GM12891 (cell line): ENCODE measurements around the gene SPNS2.

Experiments
- DNase-seq: peaks from one replicate; pipeline ENCODE4 v3.0.0; 2011; ENCODE audit warnings: low spot score; ENCODE audit not compliant: insufficient read length
- FAIRE-seq: peaks from 2 replicates; lab custom pipeline; 2011; peaks lifted over from hg19 to GRCh38; lab: Jason Lieb, UNC
- PAX5 ChIP-seq: IDR thresholded peaks from 2 replicates; pipeline ENCODE4 v1.6.1; 2011; ENCODE audit warnings: low read length, moderate library complexity, mild to moderate bottlenecking; ENCODE audit not compliant: insufficient read depth, severe bottlenecking
- POLR2A ChIP-seq: IDR thresholded peaks from 2 replicates; pipeline ENCODE4 v1.6.1; 2011; ENCODE audit warnings: low read depth, low read length, control low read depth
- POLR2AphosphoS5 ChIP-seq: IDR thresholded peaks from 2 replicates; pipeline ENCODE4 v1.6.1; 2011; ENCODE audit warnings: low read depth, low read length, control low read depth
- POU2F2 ChIP-seq: IDR thresholded peaks from 2 replicates; pipeline ENCODE4 v1.6.1; 2011; ENCODE audit warnings: low read depth, mild to moderate bottlenecking, control low read depth, low read length, moderate library complexity
- SPI1 ChIP-seq: IDR thresholded peaks from 2 replicates; pipeline ENCODE4 v1.6.1; 2011; ENCODE audit warnings: low read depth, low read length, control low read depth
- TAF1 ChIP-seq: IDR thresholded peaks from 2 replicates; pipeline ENCODE4 v1.6.1; 2011; ENCODE audit warnings: low read depth, low read length, control low read depth

SPNS2 gene

DNA sequence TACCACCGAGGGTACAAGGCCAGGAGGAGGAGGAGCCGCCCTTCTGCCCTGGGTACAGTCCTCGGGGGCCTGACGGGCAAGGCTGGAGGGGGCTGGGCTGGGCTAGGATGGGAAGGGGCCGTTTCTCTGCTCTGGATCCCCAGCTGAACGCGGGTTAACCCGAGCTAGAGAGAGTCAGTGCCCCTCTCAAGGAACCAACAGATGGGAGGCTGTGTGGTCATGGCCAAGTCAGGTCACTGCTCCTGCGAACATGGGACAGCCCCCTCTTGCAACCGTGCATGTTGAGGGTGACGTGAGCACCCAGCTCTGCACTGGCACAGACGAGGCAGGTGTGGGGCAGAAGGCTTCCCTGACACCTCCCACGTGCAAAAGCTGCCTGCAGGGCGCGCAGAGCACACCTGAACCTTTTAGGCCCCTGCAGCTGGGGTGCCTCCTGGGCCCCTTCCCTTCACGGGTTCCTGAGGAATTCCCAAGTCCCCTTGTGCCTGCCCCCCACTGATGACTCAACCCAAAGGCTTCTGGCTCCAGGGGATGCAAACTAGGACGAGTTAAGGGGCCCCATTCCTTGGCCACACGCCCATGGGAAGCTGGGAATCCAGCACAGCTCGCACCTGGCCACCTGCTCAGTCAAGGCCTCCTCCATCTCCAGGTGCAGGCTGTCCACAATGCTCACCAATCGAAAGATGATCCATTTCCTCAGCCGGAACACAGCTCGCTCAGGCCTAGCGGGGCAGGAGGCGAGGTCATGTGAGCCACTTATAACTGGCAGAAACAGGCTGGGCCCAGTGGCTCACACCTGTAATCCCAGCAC, 50.2 kb downstream of the SPNS2 start:
- FAIRE-seq (no peak), DNase-seq (no peak)
- TF ChIP-seq POU2F2 (no peak), TAF1 (no peak), SPI1 (no peak), POLR2AphosphoS5 (no peak), POLR2A (no peak), PAX5 (no peak)

DNA sequence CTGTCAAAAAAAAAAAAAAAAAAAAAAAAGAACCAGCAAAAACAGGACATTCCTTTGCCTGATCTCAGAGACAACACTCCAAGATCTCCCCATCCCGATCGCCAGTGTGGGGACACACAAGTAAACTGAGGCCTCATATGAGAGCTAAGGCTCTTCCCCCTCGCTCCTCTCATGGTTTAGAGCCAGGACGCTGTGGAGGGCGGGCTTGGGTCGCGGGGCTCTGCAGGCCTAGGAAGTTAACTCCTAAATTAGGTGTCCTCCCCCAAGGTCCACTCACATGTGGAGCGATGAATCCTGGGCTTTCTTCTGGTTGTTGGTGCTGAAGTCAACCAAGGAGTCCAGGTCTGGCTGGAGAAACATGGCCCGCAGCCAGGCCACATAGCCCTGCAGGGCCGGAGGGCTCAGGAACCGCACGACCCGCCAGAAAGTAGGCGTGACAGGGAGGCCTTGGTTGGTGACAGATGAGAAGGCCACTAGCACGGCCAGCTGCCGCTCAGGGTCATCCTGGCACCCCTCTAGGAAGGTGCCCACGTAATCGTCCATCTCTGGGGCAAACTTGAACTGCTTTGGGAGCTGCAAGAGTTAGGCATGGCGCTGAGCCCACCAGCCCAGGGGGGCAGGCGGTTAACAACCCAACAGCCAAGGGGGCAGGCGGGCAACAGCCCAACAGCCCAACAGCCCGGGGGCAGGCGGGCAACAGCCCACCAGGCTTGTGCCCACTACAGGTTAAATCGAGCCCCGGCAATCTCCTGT, 51.3 kb downstream of the SPNS2 start:
- no peak for FAIRE-seq
- DNase-seq, result no peak
- TF ChIP-seq POLR2AphosphoS5 (no peak), PAX5 (no peak), POU2F2 (no peak), TAF1 (no peak)

DNA sequence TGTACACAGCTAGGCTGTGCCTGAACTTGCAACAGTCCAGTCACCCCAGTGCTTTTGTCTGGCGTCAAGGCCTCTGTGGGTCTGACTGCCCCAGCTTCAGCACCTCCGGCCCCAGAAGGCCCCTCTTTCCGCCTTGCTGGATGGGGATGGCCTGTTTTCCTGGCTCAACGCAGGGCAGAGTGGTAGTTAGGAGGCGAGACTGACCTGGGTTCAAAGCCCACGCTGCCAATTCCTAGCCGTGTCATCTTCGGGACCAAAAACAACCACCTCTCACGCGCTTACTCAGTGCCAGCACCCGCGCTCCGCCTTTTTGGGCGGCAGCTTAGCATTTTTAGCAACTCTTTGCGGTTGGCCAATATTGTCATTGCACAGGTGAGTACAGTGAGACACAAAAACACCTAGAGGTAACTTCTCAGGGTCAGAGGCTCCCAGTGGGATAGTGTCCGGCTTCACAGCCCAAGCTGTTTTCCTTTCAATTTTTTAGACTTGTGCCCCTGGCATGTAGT, 51.9 kb downstream of the SPNS2 start:
- no peak for FAIRE-seq
- DNase-seq, result no peak
- no peak for TF ChIP-seq SPI1
- no peak for TF ChIP-seq POLR2AphosphoS5
- no peak for TF ChIP-seq POLR2A
- no peak for TF ChIP-seq POU2F2
- no peak for TF ChIP-seq PAX5

DNA sequence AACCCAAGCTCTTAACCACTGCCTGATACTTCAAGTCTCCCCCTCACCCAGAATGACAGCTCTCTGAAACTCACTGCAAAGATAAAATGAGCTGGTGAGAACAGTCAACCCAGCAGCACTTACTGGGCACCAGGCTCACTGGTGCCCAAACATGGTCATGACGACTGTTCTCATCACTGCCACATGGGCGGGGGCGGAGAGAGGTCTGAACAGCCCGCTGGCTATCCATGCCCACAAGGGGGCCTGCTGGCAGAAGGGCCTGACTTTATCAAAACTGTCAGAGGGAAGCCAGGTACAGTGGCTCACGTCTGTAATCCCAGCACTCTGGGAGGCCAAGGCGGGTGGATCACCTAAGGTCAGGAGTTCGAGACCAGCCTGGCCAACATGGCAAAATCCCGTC, 52.5 kb downstream of the SPNS2 start:
- TF ChIP-seq POU2F2, result no peak
- TF ChIP-seq TAF1, result no peak
- TF ChIP-seq PAX5, result no peak
- TF ChIP-seq POLR2AphosphoS5, result no peak
- no peak for TF ChIP-seq SPI1
- TF ChIP-seq POLR2A, result no peak
- DNase-seq, result no peak
- no peak for FAIRE-seq

DNA sequence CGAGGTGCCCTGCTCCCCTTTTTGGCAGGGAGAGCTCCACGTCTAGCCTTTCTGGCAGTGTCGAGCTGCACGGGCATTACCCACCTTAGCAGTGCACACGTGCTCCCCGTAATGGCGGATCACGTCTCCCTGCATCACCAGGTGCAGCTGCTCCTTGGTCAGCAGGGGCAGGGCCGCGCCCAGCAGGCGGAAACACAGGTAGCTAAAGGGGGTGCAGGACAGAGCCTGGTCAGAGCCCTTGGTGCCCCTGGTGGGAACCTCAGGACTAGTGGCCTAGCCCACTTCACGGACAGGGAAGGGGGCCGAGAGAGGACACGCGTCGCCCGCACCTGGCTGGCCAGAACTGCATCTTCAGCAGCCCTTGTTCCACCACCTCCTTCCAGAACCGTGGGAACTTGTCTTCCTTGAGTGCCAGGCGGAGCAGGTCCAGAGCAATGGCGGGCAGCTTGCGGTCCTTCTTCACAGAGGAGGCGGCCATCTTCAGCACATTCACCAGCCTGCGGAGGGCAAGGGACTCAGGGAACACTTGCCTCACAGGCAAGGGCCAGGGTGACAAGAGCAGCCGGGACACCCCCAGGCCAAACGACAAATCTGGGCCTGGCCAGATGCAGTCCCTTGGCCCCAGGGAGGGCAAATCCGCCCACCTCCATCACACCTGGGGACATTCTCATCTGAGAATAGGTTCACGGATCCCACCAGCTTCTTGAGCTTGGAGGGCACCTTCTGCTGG, 53.3 kb downstream of the SPNS2 start:
- FAIRE-seq, result no peak
- TF ChIP-seq POLR2A (no peak), SPI1 (no peak), POLR2AphosphoS5 (no peak), PAX5 (no peak), TAF1 (no peak), POU2F2 (no peak)
- no peak for DNase-seq

DNA sequence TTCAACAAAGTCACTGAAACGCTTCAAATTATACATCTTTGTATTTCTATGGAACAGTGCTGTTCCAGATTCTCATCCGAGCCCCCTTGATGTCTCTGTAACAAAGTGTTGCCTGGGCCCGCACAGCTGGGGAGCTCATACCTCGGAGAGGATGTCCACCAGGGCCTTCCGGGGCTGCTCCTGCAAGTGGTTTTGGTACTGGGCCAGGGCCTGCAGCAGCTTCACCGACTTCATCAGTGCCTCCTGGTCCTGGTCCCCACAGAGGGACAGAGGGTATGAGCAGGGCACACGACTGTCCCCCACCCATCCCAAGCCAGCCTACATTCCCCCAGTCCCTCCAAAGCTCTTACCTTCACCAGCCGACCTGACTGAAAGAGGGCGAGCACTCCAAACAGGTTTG, 55.0 kb downstream of the SPNS2 start:
- no peak for DNase-seq
- TF ChIP-seq POU2F2 (no peak), POLR2AphosphoS5 (no peak), SPI1 (no peak), TAF1 (no peak), POLR2A (no peak), PAX5 (no peak)
- FAIRE-seq, result no peak

DNA sequence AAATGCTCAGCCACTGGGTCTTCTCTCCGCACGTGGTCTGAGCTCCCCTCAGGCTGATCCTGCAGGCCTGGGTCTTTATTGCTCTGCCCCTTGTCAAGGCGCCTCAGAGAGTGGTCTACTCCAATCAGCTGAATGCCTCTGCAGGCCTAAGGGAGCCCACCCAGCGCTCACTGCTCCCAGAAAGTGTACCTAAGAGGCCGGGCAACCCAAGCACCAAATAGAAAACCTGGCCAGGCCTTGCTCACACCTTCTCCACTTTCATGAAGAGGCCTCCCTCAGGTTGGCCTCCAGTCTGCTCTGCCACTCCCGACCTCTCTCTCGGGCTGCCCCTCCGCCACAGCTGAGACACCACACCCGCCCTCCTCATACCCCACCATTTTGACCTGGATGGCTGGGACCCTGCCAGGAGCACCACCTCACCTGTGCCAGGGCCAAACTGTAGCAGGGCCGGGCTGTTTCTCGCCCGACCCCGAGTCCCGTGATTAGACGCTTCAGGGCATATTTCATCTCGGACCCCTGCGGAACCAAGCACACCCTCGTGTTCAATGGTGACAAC, 55.8 kb downstream of the SPNS2 start:
- TF ChIP-seq POLR2AphosphoS5, result no peak
- TF ChIP-seq POU2F2, result no peak
- no peak for TF ChIP-seq PAX5
- no peak for DNase-seq
- no peak for FAIRE-seq

DNA sequence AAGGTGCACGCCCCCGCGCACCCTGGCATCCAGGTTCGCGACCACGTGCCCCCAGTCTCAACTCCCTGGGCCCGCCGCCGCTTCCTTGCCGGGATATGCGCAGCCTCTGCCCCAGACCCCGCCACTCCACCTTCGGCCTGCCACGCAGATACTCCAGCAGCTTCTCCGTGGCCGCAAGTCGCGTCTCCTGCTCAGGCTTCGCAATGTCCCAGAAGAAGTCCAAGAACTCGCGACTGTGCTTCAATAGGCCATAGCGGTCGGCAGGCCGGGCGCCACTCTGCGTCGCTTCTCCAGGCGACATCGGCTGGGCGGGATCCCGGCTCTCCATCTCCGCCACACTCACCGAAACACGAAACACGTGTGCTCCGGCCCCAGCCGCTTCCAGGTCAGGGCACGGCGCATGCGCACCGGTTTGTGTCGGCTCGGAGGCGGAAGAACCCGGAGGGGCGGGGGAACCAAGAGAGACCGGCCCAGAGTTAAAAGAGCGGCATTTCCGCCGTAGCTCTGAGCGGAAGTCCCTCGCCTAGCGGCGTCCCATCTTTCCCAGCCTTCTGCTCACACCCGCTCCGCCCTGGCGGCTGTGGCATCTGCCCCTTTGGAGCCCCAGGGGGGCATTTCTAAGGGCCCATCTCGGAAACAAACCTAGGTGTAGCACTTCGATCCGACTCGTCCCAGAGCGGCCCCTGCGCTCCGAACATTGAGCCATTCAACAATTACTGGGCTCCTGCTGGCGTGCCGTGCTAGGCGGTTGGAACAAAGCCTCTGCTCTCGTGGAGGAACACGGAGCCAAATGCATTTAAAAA, 56.5 kb downstream of the SPNS2 start, which contains the start of gene MYBBP1A:
TSS of gene MYBBP1A (minus strand) at position 388 of the 803 bp plus-strand sequence. CDS start at position 328, 60 bp downstream.
- FAIRE-seq (peak; percentile 97), DNase-seq (peak; percentile 100)
- TF ChIP-seq POU2F2, result peak; percentile 82
- TF ChIP-seq PAX5, result no peak
- peak; percentile 84 for TF ChIP-seq TAF1
- peak; percentile 96 for TF ChIP-seq POLR2AphosphoS5
- peak; percentile 81 for TF ChIP-seq SPI1
- peak; percentile 96 for TF ChIP-seq POLR2A
